Neural progenitor cell (in vitro differentiated cells): ENCODE measurements around the gene ZBTB37. TPM values are rescaled to one million over a fixed set of nuclear protein-coding genes. Genes with fewer than 3 reads are reported as not detected.
A peak's percentile ranks its signal among the peaks of the same experiment; 100 is the strongest.

Source experiments
- DNase-seq: peaks from one replicate; pipeline ENCODE4 v3.0.0-alpha.2; 2016; ENCODE audit warnings: low spot score
- H2AFZ ChIP-seq: fragments of 200-600 bp; sonication (generic); replicated peaks from 2 replicates; pipeline ENCODE4 v1.6.1; 2016; ENCODE audit warnings: antibody characterized with exemption
- H3F3A ChIP-seq: fragments of 200-600 bp; sonication (generic); 2 replicates; pipeline ENCODE4 v1.6.1; 2016; ENCODE audit warnings: antibody characterized with exemption, low read depth
- H3K27ac ChIP-seq: fragments of 200-600 bp; sonication (generic); 2 replicates; pipeline ENCODE4 v1.5.1; 2016; ENCODE audit warnings: mild to moderate bottlenecking
- H3K27me3 ChIP-seq: fragments of 200-600 bp; sonication (generic); 2 replicates; pipeline ENCODE4 v1.6.1; 2016; ENCODE audit warnings: mild to moderate bottlenecking, moderate library complexity
- H3K36me3 ChIP-seq: fragments of 200-600 bp; sonication (generic); 2 replicates; pipeline ENCODE4 v1.5.1; 2016
- H3K4me1 ChIP-seq: fragments of 200-600 bp; sonication (generic); 2 replicates; pipeline ENCODE4 v1.6.1; 2016; ENCODE audit warnings: mixed run types
- H3K4me2 ChIP-seq: fragments of 200-600 bp; sonication (generic); 2 replicates; pipeline ENCODE4 v1.6.1; 2016
- H3K4me3 ChIP-seq: fragments of 200-600 bp; sonication (generic); 2 replicates; pipeline ENCODE4 v1.5.1; 2016
- H3K79me2 ChIP-seq: fragments of 200-600 bp; sonication (generic); 2 replicates; pipeline ENCODE4 v1.6.1; 2016; ENCODE audit warnings: low read depth
- H3K9ac ChIP-seq: fragments of 200-600 bp; sonication (generic); 2 replicates; pipeline ENCODE4 v1.6.1; 2016
- H3K9me3 ChIP-seq: fragments of 200-600 bp; sonication (generic); 2 replicates; pipeline ENCODE4 v1.5.1; 2016; ENCODE audit warnings: low read depth
- H4K20me1 ChIP-seq: fragments of 200-600 bp; sonication (generic); 2 replicates; pipeline ENCODE4 v1.6.1; 2016; ENCODE audit warnings: low read depth
- H3K27ac Mint-ChIP-seq: 3 replicates; pipeline ENCODE4 v1.8.0; 2021; ENCODE audit warnings: mixed read lengths
- H3K27me3 Mint-ChIP-seq: 2 replicates; pipeline ENCODE4 v1.8.0; 2022; ENCODE audit warnings: low read depth, mild to moderate bottlenecking, inconsistent platforms, moderate library complexity, mixed read lengths; ENCODE audit not compliant: insufficient read depth
- H3K36me3 Mint-ChIP-seq: 3 replicates; pipeline ENCODE4 v1.8.0; 2021; ENCODE audit warnings: mixed read lengths
- H3K4me1 Mint-ChIP-seq: 3 replicates; pipeline ENCODE4 v1.8.0; 2021; ENCODE audit warnings: mixed read lengths
- H3K4me3 Mint-ChIP-seq: 3 replicates; pipeline ENCODE4 v1.8.0; 2021; ENCODE audit warnings: mild to moderate bottlenecking, moderate library complexity, mixed read lengths
- H3K9me3 Mint-ChIP-seq: 3 replicates; pipeline ENCODE4 v1.8.0; 2020; ENCODE audit warnings: mixed read lengths
- CTCF ChIP-seq: fragments of 200-600 bp; sonication (generic); IDR thresholded peaks from 2 replicates; pipeline ENCODE4 v1.5.1; 2017; ENCODE audit warnings: antibody characterized with exemption, mild to moderate bottlenecking
- EZH2 ChIP-seq: fragments of 200-600 bp; sonication (generic); IDR thresholded peaks from 2 replicates; pipeline ENCODE4 v1.6.1; 2017; ENCODE audit warnings: antibody characterized with exemption, mild to moderate bottlenecking, moderate library complexity
- EZH2phosphoT487 ChIP-seq: fragments of 200-600 bp; sonication (generic); IDR thresholded peaks from 2 replicates; pipeline ENCODE4 v1.6.1; 2017; ENCODE audit warnings: antibody characterized with exemption
- total RNA-seq: library from RNA; depleted of rRNA; stranded (reverse); fragments of >200 nt; gene quantifications from 2 replicates; pipeline ENCODE4 v1.2.3, GENCODE V29; 2015; ENCODE audit warnings: low replicate concordance

Gene ZBTB37
- total RNA-seq, result 13.9 and 19.4 TPM in 2 replicates

- Mint-ChIP-seq H3K9me3 (no peaks in the 10 kb centered on the region), H3K4me1 (peaks cover 39% of the 10 kb centered on the region), H3K4me3 (peak within 1 kb of the TSS; percentile 99), H3K36me3 (peaks cover 41% of the 10 kb centered on the region), H3K27ac (peak within 1 kb of the TSS; percentile 98), H3K27me3 (no peaks in the 10 kb centered on the region)
- Histone ChIP-seq H3F3A (peaks cover 52% of the 10 kb centered on the region), H4K20me1 (peaks cover 42% of the 10 kb centered on the region), H3K27ac (peak within 1 kb of the TSS; percentile 94), H3K9ac (peak within 1 kb of the TSS; percentile 81), H3K4me3 (peak within 1 kb of the TSS; percentile 83), H3K27me3 (no peaks in the 10 kb centered on the region), H3K9me3 (no peaks in the 10 kb centered on the region), H3K79me2 (peaks cover 83% of the 10 kb centered on the region), H3K36me3 (peaks cover 32% of the 10 kb centered on the region), H3K4me2 (peak within 1 kb of the TSS; percentile 97), H3K4me1 (peaks cover 23% of the 10 kb centered on the region), H2AFZ (peak within 1 kb of the TSS; percentile 48)
- TF ChIP-seq EZH2phosphoT487, result no peak
- TF ChIP-seq EZH2, result no peak
- TF ChIP-seq CTCF, result no peak
- DNase-seq, result peak; percentile 96
Measured at GRCh38 chr1:173868266-173869020, at the start of gene ZBTB37. TSS of gene ZBTB37 (plus strand) at chr1:173868380. CDS start at chr1:173870226, 1,846 bp downstream.

GRCh38 chr1:173818459-173818858 lies 49.7 kb upstream of the ZBTB37 start:
- no peak for DNase-seq
- Histone ChIP-seq H3K27me3 (no peaks in the 10 kb centered on the region), H3K36me3 (peaks cover 17% of the 10 kb centered on the region), H2AFZ (no peak overlapping the region), H3K4me3 (no peak overlapping the region), H3K79me2 (peaks cover 100% of the 10 kb centered on the region), H3K27ac (no peak overlapping the region), H3K4me2 (no peak overlapping the region), H3K9ac (no peak overlapping the region), H3K9me3 (no peaks in the 10 kb centered on the region), H3F3A (no peaks in the 10 kb centered on the region), H4K20me1 (no peaks in the 10 kb centered on the region), H3K4me1 (peaks cover 13% of the 10 kb centered on the region)
- H3K27me3 Mint-ChIP-seq, result peaks cover under 1% of the 10 kb centered on the region
- H3K4me1 Mint-ChIP-seq, result peaks cover 12% of the 10 kb centered on the region
- H3K4me3 Mint-ChIP-seq, result no peak overlapping the region
- peaks cover 27% of the 10 kb centered on the region for H3K9me3 Mint-ChIP-seq
- TF ChIP-seq EZH2, result no peak
- TF ChIP-seq EZH2phosphoT487, result no peak
- peaks cover 37% of the 10 kb centered on the region for H3K36me3 Mint-ChIP-seq
- no peak overlapping the region for H3K27ac Mint-ChIP-seq

- no peaks in the 10 kb centered on the region for H3K27me3 ChIP-seq
- peaks cover 17% of the 10 kb centered on the region for H3F3A ChIP-seq
- peaks cover 90% of the 10 kb centered on the region for H3K79me2 ChIP-seq
- no peak overlapping the region for H3K4me2 ChIP-seq
- Mint-ChIP-seq H3K36me3 (peaks cover 13% of the 10 kb centered on the region), H3K4me3 (no peak overlapping the region), H3K4me1 (peaks cover 24% of the 10 kb centered on the region), H3K27me3 (peaks cover 7% of the 10 kb centered on the region), H3K9me3 (peaks cover 3% of the 10 kb centered on the region), H3K27ac (no peak overlapping the region)
- no peak for TF ChIP-seq EZH2
- no peaks in the 10 kb centered on the region for H4K20me1 ChIP-seq
- no peak overlapping the region for H3K9ac ChIP-seq
- no peak overlapping the region for H3K27ac ChIP-seq
- H3K4me3 ChIP-seq, result no peak overlapping the region
- H3K36me3 ChIP-seq, result peaks cover 17% of the 10 kb centered on the region
- H3K4me1 ChIP-seq, result peaks cover 13% of the 10 kb centered on the region
- no peaks in the 10 kb centered on the region for H3K9me3 ChIP-seq
- H2AFZ ChIP-seq, result no peak overlapping the region
- no peak for DNase-seq
Measured at GRCh38 chr1:173821680-173822079, 46.5 kb upstream of the ZBTB37 start.

- Mint-ChIP-seq H3K9me3 (no peaks in the 10 kb centered on the region), H3K4me1 (peaks cover 31% of the 10 kb centered on the region), H3K27me3 (peaks cover 7% of the 10 kb centered on the region), H3K27ac (peak overlapping the region; percentile 98), H3K4me3 (peak overlapping the region; percentile 96), H3K36me3 (peaks cover 10% of the 10 kb centered on the region)
- DNase-seq, result no peak
- H3K36me3 ChIP-seq, result peaks cover 16% of the 10 kb centered on the region
- H3K9ac ChIP-seq, result peak overlapping the region; percentile 73
- peak overlapping the region; percentile 86 for H3K27ac ChIP-seq
- H3K4me3 ChIP-seq, result peak overlapping the region; percentile 87
- H2AFZ ChIP-seq, result peak overlapping the region; percentile 80
- H3K27me3 ChIP-seq, result no peaks in the 10 kb centered on the region
- no peak for TF ChIP-seq CTCF
- TF ChIP-seq EZH2phosphoT487, result no peak
- TF ChIP-seq EZH2, result no peak
- peaks cover 17% of the 10 kb centered on the region for H3K4me1 ChIP-seq
- H3F3A ChIP-seq, result peaks cover 17% of the 10 kb centered on the region
- H3K9me3 ChIP-seq, result no peaks in the 10 kb centered on the region
- H3K4me2 ChIP-seq, result peak overlapping the region; percentile 99
- no peaks in the 10 kb centered on the region for H4K20me1 ChIP-seq
- H3K79me2 ChIP-seq, result peaks cover 83% of the 10 kb centered on the region
Measured at GRCh38 chr1:173823781-173824314, 44.3 kb upstream of the ZBTB37 start.
